ENCODE data around the gene DISC1. TPM values are rescaled to one million over a fixed set of nuclear protein-coding genes. Genes with fewer than 3 reads are reported as not detected.

The DISC1 gene
- total RNA-seq, 2 donors from 2014 or later, result 8.0 to 9.4 TPM

DNA sequence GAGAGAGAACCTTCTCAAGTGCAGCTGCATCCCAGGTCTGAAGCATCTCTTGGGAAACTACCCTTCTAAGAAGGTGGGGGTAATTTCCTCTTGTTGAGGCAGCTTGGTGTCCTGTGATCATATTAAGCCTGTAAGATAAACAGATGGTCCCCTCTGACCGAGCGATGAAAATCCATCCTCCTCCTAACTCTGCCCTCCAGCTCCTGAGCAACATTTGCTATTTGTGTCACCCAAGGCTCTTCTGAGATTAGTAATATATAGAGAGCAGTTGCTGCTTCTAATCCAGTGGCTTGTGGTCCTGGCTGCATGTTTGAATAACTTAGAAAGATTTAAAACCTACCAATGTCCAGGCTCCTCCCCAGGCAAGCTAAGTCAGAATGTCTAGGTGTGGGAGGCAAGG is 123.7 kb downstream of the DISC1 start:
- H3K27me3 Mint-ChIP-seq (ENCODE audit: insufficient read depth), result no peaks in the 10 kb centered on the region
- H3K4me1 ChIP-seq (ENCODE audit: control insufficient read depth, insufficient read depth, low read length), result no peaks in the 10 kb centered on the region
- peaks cover 36% of the 10 kb centered on the region for H3K9me3 Mint-ChIP-seq
- no peaks in the 10 kb centered on the region for H3K27me3 ChIP-seq (ENCODE audit: control insufficient read depth, insufficient read depth, low read length, poor library complexity, severe bottlenecking)
- H3K36me3 Mint-ChIP-seq (ENCODE audit: low read depth), result peaks cover 47% of the 10 kb centered on the region
- H3K27ac Mint-ChIP-seq, result no peak overlapping the region
- no peak overlapping the region for H3K4me3 Mint-ChIP-seq
- no peak overlapping the region for H3K4me3 ChIP-seq (ENCODE audit: low read length)
- 100% methylated on average over 2 of the region's 2 CpGs; no CpG with 5 or more reads in 1 of the 2 experiments for WGBS, 2 experiments (ENCODE audit: insufficient coverage in 1 of 2, insufficient read length in 1 of 2)
- H3K4me1 Mint-ChIP-seq, result peaks cover 6% of the 10 kb centered on the region
- DNase-seq, result no peak
- H3K9me3 ChIP-seq (ENCODE audit: control insufficient read depth, low read length), result peaks cover 33% of the 10 kb centered on the region
- no peak overlapping the region for H3K27ac ChIP-seq (ENCODE audit: low read depth, low read length)
- TF ChIP-seq, protein P1, sequence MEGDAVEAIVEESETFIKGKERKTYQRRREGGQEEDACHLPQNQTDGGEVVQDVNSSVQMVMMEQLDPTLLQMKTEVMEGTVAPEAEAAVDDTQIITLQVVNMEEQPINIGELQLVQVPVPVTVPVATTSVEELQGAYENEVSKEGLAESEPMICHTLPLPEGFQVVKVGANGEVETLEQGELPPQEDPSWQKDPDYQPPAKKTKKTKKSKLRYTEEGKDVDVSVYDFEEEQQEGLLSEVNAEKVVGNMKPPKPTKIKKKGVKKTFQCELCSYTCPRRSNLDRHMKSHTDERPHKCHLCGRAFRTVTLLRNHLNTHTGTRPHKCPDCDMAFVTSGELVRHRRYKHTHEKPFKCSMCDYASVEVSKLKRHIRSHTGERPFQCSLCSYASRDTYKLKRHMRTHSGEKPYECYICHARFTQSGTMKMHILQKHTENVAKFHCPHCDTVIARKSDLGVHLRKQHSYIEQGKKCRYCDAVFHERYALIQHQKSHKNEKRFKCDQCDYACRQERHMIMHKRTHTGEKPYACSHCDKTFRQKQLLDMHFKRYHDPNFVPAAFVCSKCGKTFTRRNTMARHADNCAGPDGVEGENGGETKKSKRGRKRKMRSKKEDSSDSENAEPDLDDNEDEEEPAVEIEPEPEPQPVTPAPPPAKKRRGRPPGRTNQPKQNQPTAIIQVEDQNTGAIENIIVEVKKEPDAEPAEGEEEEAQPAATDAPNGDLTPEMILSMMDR (conservative IDR thresholded peaks at IDR 0.05), result no peak
- H3K36me3 ChIP-seq (ENCODE audit: control insufficient read depth, insufficient read depth, low read length), result peaks cover 4% of the 10 kb centered on the region
- H3K9ac ChIP-seq (ENCODE audit: extremely low read depth, low read length, poor library complexity, severe bottlenecking), result no peak overlapping the region

DNA sequence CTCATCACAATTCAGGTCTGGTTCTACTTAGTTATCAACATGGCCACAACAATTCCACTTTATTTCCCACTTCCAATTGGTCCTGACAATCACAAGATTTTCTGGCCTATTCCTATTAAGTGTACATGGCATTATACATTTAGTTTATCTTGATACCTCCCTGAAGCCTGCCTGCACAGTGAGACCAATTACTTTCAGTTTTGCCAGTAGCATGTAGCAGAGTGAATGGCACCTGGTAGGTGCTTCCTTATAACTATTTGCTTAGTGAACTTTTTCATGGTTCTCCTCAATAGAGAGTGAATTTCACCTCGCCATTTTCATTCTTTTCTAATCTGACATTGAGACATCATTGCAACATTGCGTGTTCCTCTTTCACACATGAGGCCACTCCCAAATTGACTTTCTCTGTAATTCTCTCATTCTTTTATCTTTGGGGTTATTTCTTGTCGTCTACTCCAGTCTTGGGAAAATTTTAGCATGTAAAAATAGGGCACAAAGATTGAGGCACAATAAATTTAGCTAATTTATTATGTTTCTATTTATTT is 124.3 kb downstream of the DISC1 start:
- no peak for DNase-seq
- 79 to 88% methylated on average over 2 to 3 of the region's 3 CpGs for WGBS, 2 experiments (ENCODE audit: insufficient coverage in 1 of 2, insufficient read length in 1 of 2)
- H3K9me3 Mint-ChIP-seq, result peaks cover 36% of the 10 kb centered on the region
- Histone ChIP-seq H3K9me3 (ENCODE audit: control insufficient read depth, low read length) (peaks cover 33% of the 10 kb centered on the region), H3K27ac (ENCODE audit: low read depth, low read length) (no peak overlapping the region), H3K4me1 (ENCODE audit: control insufficient read depth, insufficient read depth, low read length) (no peaks in the 10 kb centered on the region), H3K4me3 (ENCODE audit: low read length) (no peak overlapping the region), H3K27me3 (ENCODE audit: control insufficient read depth, insufficient read depth, low read length, poor library complexity, severe bottlenecking) (no peaks in the 10 kb centered on the region), H3K9ac (ENCODE audit: extremely low read depth, low read length, poor library complexity, severe bottlenecking) (no peak overlapping the region), H3K36me3 (ENCODE audit: control insufficient read depth, insufficient read depth, low read length) (peaks cover 4% of the 10 kb centered on the region)
- no peak overlapping the region for H3K4me3 Mint-ChIP-seq
- H3K36me3 Mint-ChIP-seq (ENCODE audit: low read depth), result peaks cover 47% of the 10 kb centered on the region
- TF ChIP-seq, protein P1 (conservative IDR thresholded peaks at IDR 0.05), result no peak
- H3K4me1 Mint-ChIP-seq, result peaks cover 6% of the 10 kb centered on the region
- H3K27ac Mint-ChIP-seq, result no peak overlapping the region
- H3K27me3 Mint-ChIP-seq (ENCODE audit: insufficient read depth), result no peaks in the 10 kb centered on the region

DNA sequence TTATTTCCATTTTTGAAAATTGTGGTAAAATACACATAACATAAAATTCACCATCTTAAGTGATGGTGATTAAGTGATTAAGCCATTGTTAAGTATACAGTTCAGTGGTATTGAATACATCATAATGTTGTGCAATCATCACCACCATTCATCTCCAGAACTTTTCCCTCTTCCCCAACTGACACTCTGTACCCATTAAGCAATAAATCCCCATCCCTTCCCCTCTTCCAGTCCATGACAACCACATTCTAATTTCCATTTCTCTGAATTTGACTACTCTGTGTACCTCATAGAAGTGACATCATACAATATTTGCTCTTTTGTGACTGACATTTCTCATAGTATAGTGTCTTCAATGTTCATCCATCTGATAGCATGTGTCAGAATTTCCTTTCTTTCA is 124.8 kb downstream of the DISC1 start:
- no peak overlapping the region for H3K27ac Mint-ChIP-seq
- TF ChIP-seq, protein P1 (conservative IDR thresholded peaks at IDR 0.05), result no peak

More for the DNA sequence above, 124.8 kb downstream of the DISC1 start:
- no peak overlapping the region for H3K4me3 Mint-ChIP-seq
- Histone ChIP-seq H3K4me3 (ENCODE audit: low read length) (no peak overlapping the region), H3K27ac (ENCODE audit: low read depth, low read length) (no peak overlapping the region), H3K9ac (ENCODE audit: extremely low read depth, low read length, poor library complexity, severe bottlenecking) (no peak overlapping the region), H3K9me3 (ENCODE audit: control insufficient read depth, low read length) (peaks cover 33% of the 10 kb centered on the region), H3K36me3 (ENCODE audit: control insufficient read depth, insufficient read depth, low read length) (peaks cover 4% of the 10 kb centered on the region), H3K27me3 (ENCODE audit: control insufficient read depth, insufficient read depth, low read length, poor library complexity, severe bottlenecking) (no peaks in the 10 kb centered on the region), H3K4me1 (ENCODE audit: control insufficient read depth, insufficient read depth, low read length) (no peaks in the 10 kb centered on the region)
- no peak for DNase-seq
- peaks cover 6% of the 10 kb centered on the region for H3K4me1 Mint-ChIP-seq
- peaks cover 44% of the 10 kb centered on the region for H3K36me3 Mint-ChIP-seq (ENCODE audit: low read depth)
- H3K27me3 Mint-ChIP-seq (ENCODE audit: insufficient read depth), result no peaks in the 10 kb centered on the region
- peaks cover 36% of the 10 kb centered on the region for H3K9me3 Mint-ChIP-seq
